HepG2 (cell line): ENCODE measurements around the gene GCH1. TPM values are rescaled to one million over a fixed set of nuclear protein-coding genes. Genes with fewer than 3 reads are reported as not detected.

Experiments used
- ARID5B ChIP-seq: IDR thresholded peaks from 2 replicates; pipeline ENCODE4 v1.4.0; 2020; ENCODE audit warnings: mild to moderate bottlenecking, missing genetic modification reagents
- CREM ChIP-seq, 2 experiments: sonication (generic) in 1 of 2; formaldehyde crosslinking in 1 of 2; IDR thresholded peaks; 2 replicates each; pipeline versions ENCODE4 v1.4.0 to v1.6.1; 2016 to 2020; ENCODE audit warnings: antibody characterized with exemption in 1 of 2, mild to moderate bottlenecking in 1 of 2, missing genetic modification reagents in 1 of 2
- DPF2 ChIP-seq: sonication (generic); formaldehyde crosslinking; IDR thresholded peaks from 2 replicates; pipeline ENCODE4 v1.4.0; 2020; ENCODE audit warnings: mild to moderate bottlenecking, low read depth, missing genetic modification reagents, borderline replicate concordance
- FOXA1 ChIP-seq, 2 experiments: fragments of 450-650 bp in 1 of 2; sonication (generic) in 1 of 2; formaldehyde crosslinking in 1 of 2; IDR thresholded peaks; 2 replicates each; pipeline versions ENCODE4 v1.4.0 to v1.6.1; 2016 to 2020; ENCODE audit warnings: missing genetic modification reagents in 1 of 2
- GTF3A ChIP-seq: sonication (generic); formaldehyde crosslinking; conservative IDR thresholded peaks from 2 replicates; pipeline ENCODE4 v1.4.0; 2020; ENCODE audit warnings: mild to moderate bottlenecking, missing genetic modification reagents
- IKZF1 ChIP-seq: fragments of 450-650 bp; IDR thresholded peaks from 2 replicates; pipeline ENCODE4 v1.7.1; 2016
- IKZF5 ChIP-seq: IDR thresholded peaks from 2 replicates; pipeline ENCODE4 v1.6.1; 2018; ENCODE audit warnings: missing genetic modification reagents, mild to moderate bottlenecking, missing compliant biosample characterization
- KDM6A ChIP-seq: IDR thresholded peaks from 2 replicates; pipeline ENCODE4 v1.6.1; 2016; ENCODE audit warnings: low read depth
- NCOA1 ChIP-seq: sonication (generic); formaldehyde crosslinking; IDR thresholded peaks from 2 replicates; pipeline ENCODE4 v1.9.0; 2021; ENCODE audit warnings: missing genetic modification reagents
- SKI ChIP-seq: fragments of 450-650 bp; IDR thresholded peaks from one replicate; pipeline ENCODE4 v1.6.1; 2018; ENCODE audit warnings: mild to moderate bottlenecking; ENCODE audit not compliant: partially characterized antibody
- SMAD3 ChIP-seq: sonication (generic); formaldehyde crosslinking; IDR thresholded peaks from 2 replicates; pipeline ENCODE4 v1.4.0; 2020; ENCODE audit warnings: missing genetic modification reagents
- SMYD3 ChIP-seq: sonication (generic); formaldehyde crosslinking; IDR thresholded peaks from 2 replicates; pipeline ENCODE4 v1.8.1; 2023; ENCODE audit warnings: mild to moderate bottlenecking, missing genetic modification reagents
- ZBED4 ChIP-seq: sonication (generic); formaldehyde crosslinking; IDR thresholded peaks from 2 replicates; pipeline ENCODE4 v1.4.0; 2020; ENCODE audit warnings: missing genetic modification reagents, borderline replicate concordance
- ZNF331 ChIP-seq: sonication (generic); formaldehyde crosslinking; IDR thresholded peaks from 2 replicates; pipeline ENCODE4 v1.4.0; 2020; ENCODE audit warnings: missing genetic modification reagents
- polyA plus RNA-seq, 8 experiments: library from polyadenylated mRNA; depleted of rRNA in 3 of 8; stranded (reverse) in 7 of 8; unstranded in 1 of 8; fragments of >200 nt; fragmentation: Illumina TruSeq in 4 of 8; extraction: Trizol in 4 of 8; gene quantifications; 2 replicates each; pipeline versions ENCODE4 v1.2.1 to v1.2.3, GENCODE V29; 2011 to 2016; ENCODE audit warnings: low read depth in 4 of 8, missing spikeins in 1 of 8, mixed read lengths in 1 of 8; ENCODE audit not compliant: insufficient read depth in 1 of 8
- total RNA-seq, 5 experiments: library from RNA; depleted of rRNA; stranded (reverse); fragments of >200 nt; fragmentation: Illumina TruSeq; extraction: Trizol; gene quantifications; 2 replicates each; pipeline ENCODE4 v1.2.3, GENCODE V29; 2016; ENCODE audit warnings: low read depth in 1 of 5
- TF ChIP-seq, protein P1 (sequence below): sonication (generic); formaldehyde crosslinking; IDR thresholded peaks from 2 replicates; pipeline ENCODE4 v1.4.0; 2020; ENCODE audit warnings: mild to moderate bottlenecking, missing genetic modification reagents
- TF ChIP-seq, protein P2 (sequence below): sonication (generic); formaldehyde crosslinking; IDR thresholded peaks from 2 replicates; pipeline ENCODE4 v1.8.0; 2022; ENCODE audit warnings: mild to moderate bottlenecking, missing genetic modification reagents

GCH1 gene
- total and polyA plus RNA-seq, 2 of the 13 experiments (the other 11 are each of a cell fraction or from before 2014, with no cell fraction given) = 15.0 to 25.2 TPM

GRCh38 chr14:54839701-54840119 is 62.9 kb downstream of the GCH1 start (continued):
- TF ChIP-seq CREM (IDR thresholded peaks at IDR 0.05) = peak; percentile 72
- no peak for TF ChIP-seq CREM (CRISPR knock-in tag; IDR thresholded peaks at IDR 0.05)
- TF ChIP-seq SKI = peak; percentile 66
- peak; percentile 92 for TF ChIP-seq FOXA1 (IDR thresholded peaks at IDR 0.05)
- peak; percentile 97 for TF ChIP-seq FOXA1 (CRISPR knock-in tag; IDR thresholded peaks at IDR 0.05)
- peak; percentile 63; the same call in 1 of the 2 replicates for TF ChIP-seq ZNF331 (CRISPR knock-in tag)
- peak; percentile 61; the same call in 1 of the 2 replicates for TF ChIP-seq IKZF5 (CRISPR knock-in tag)
- TF ChIP-seq, protein P1, sequence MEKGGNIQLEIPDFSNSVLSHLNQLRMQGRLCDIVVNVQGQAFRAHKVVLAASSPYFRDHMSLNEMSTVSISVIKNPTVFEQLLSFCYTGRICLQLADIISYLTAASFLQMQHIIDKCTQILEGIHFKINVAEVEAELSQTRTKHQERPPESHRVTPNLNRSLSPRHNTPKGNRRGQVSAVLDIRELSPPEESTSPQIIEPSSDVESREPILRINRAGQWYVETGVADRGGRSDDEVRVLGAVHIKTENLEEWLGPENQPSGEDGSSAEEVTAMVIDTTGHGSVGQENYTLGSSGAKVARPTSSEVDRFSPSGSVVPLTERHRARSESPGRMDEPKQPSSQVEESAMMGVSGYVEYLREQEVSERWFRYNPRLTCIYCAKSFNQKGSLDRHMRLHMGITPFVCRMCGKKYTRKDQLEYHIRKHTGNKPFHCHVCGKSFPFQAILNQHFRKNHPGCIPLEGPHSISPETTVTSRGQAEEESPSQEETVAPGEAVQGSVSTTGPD (CRISPR knock-in tag) = no peak
- TF ChIP-seq, protein P2, sequence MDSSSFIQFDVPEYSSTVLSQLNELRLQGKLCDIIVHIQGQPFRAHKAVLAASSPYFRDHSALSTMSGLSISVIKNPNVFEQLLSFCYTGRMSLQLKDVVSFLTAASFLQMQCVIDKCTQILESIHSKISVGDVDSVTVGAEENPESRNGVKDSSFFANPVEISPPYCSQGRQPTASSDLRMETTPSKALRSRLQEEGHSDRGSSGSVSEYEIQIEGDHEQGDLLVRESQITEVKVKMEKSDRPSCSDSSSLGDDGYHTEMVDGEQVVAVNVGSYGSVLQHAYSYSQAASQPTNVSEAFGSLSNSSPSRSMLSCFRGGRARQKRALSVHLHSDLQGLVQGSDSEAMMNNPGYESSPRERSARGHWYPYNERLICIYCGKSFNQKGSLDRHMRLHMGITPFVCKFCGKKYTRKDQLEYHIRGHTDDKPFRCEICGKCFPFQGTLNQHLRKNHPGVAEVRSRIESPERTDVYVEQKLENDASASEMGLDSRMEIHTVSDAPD (CRISPR knock-in tag) = peak; percentile 73
- TF ChIP-seq SMYD3 (CRISPR knock-in tag) = peak; percentile 43; the same call in 1 of the 2 replicates
- TF ChIP-seq GTF3A (CRISPR knock-in tag) = no peak
- TF ChIP-seq NCOA1 = peak; percentile 25; the same call in 1 of the 2 replicates
- TF ChIP-seq SMAD3 (CRISPR knock-in tag) = peak; percentile 51; the same call in 1 of the 2 replicates
- peak; percentile 85; the same call in 1 of the 2 replicates for TF ChIP-seq DPF2
- TF ChIP-seq IKZF1 = no peak
- TF ChIP-seq KDM6A (CRISPR knock-in tag) = peak; percentile 71
- no peak for TF ChIP-seq ZBED4
- TF ChIP-seq ARID5B (CRISPR knock-in tag) = peak; percentile 94
